SK-N-MC (cell line): Measurements from ENCODE around the gene PTPN6.

Experiments
- EZH2 ChIP-seq: fragments of 200-600 bp; sonication (generic); IDR thresholded peaks from one replicate; pipeline ENCODE4 v1.6.1; 2017; ENCODE audit warnings: antibody characterized with exemption
- FOXP2 ChIP-seq: optimal IDR thresholded peaks from 2 replicates; pipeline ENCODE3; 2011; ENCODE audit warnings: mild to moderate bottlenecking, moderate library complexity; ENCODE audit not compliant: insufficient read depth; ENCODE audit errors: extremely low read length, control extremely low read depth
- POLR2AphosphoS5 ChIP-seq: IDR thresholded peaks from 2 replicates; pipeline ENCODE4 v1.6.1; 2012; ENCODE audit warnings: mild to moderate bottlenecking, low read depth, low read length, borderline replicate concordance

GRCh38 chr12:6934110-6934509 lies 17.0 kb upstream of the PTPN6 start:
- TF ChIP-seq POLR2AphosphoS5 = no peak
- no peak for TF ChIP-seq EZH2
- TF ChIP-seq FOXP2 = no peak
